CD4-positive, alpha-beta memory T cell (primary cell): ENCODE results near the gene RNF208. TPM values are rescaled to one million over a fixed set of nuclear protein-coding genes. Genes with fewer than 3 reads are reported as not detected.

ENCODE experiments used
- CTCF ChIA-PET: fragments of 350-600 bp; sonication (Branson Sonifier 250); formaldehyde crosslinking; loops from one replicate; lab custom pipeline; 2021; ENCODE audit warnings: inconsistent platforms; ENCODE audit not compliant: partially characterized antibody; lab: Charles Lee
- POLR2A ChIA-PET: fragments of 350-600 bp; sonication (Branson Sonifier 250); formaldehyde crosslinking; loops from one replicate; lab custom pipeline; 2021; ENCODE audit not compliant: partially characterized antibody; lab: Charles Lee
- DNase-seq, 5 donors: peaks; one replicate each; pipeline versions ENCODE4 v3.0.0 to v3.0.0-alpha.2; 2020 to 2022; ENCODE audit warnings: mixed read lengths in 1 of 5
- H3K27ac ChIP-seq: one replicate; pipeline ENCODE4 v1.7.0; 2013; ENCODE audit warnings: low read depth, low read length
- H3K27me3 ChIP-seq: 2 replicates; pipeline ENCODE4 v1.7.0; 2013; ENCODE audit warnings: mild to moderate bottlenecking, low read length, moderate library complexity; ENCODE audit not compliant: insufficient read depth
- H3K36me3 ChIP-seq: 2 replicates; pipeline ENCODE4 v1.7.0; 2013; ENCODE audit warnings: mild to moderate bottlenecking, low read length, moderate library complexity; ENCODE audit not compliant: insufficient read depth
- H3K4me1 ChIP-seq: 2 replicates; pipeline ENCODE4 v1.7.0; 2013; ENCODE audit warnings: mild to moderate bottlenecking, low read length, moderate library complexity; ENCODE audit not compliant: insufficient read depth
- H3K4me3 ChIP-seq, 2 donors: one replicate each; pipeline ENCODE4 v1.7.0; 2013; ENCODE audit warnings: low read length in 2 of 2, mild to moderate bottlenecking in 1 of 2
- H3K9me3 ChIP-seq, 2 donors: one replicate each; pipeline ENCODE4 v1.7.0; 2013; ENCODE audit warnings: low read length in 2 of 2, control low read depth in 1 of 2; ENCODE audit not compliant: control insufficient read depth in 1 of 2
- H3K27ac Mint-ChIP-seq, 7 donors: one replicate each; pipeline ENCODE4 v1.8.0; 2020 to 2021; ENCODE audit warnings: mixed read lengths in 7 of 7, mild to moderate bottlenecking in 6 of 7, inconsistent platforms in 3 of 7, moderate library complexity in 3 of 7
- H3K27me3 Mint-ChIP-seq, 2 donors: one replicate each; pipeline ENCODE4 v1.8.0; 2020 to 2021; ENCODE audit warnings: mixed read lengths in 2 of 2
- H3K36me3 Mint-ChIP-seq, 2 donors: one replicate each; pipeline ENCODE4 v1.8.0; 2020 to 2021; ENCODE audit warnings: mixed read lengths in 2 of 2, inconsistent platforms in 1 of 2, mild to moderate bottlenecking in 1 of 2
- H3K4me1 Mint-ChIP-seq, 4 donors: one replicate each; pipeline ENCODE4 v1.8.0; 2020 to 2021; ENCODE audit warnings: mixed read lengths in 4 of 4, mild to moderate bottlenecking in 1 of 4
- H3K4me3 Mint-ChIP-seq, 8 donors: one replicate each; pipeline ENCODE4 v1.8.0; 2020 to 2021; ENCODE audit warnings: mixed read lengths in 8 of 8, mild to moderate bottlenecking in 7 of 8, moderate library complexity in 6 of 8, inconsistent platforms in 3 of 8
- H3K9me3 Mint-ChIP-seq, 8 donors: one replicate each; pipeline ENCODE4 v1.8.0; 2020 to 2021; ENCODE audit warnings: mixed read lengths in 8 of 8, mild to moderate bottlenecking in 5 of 8, inconsistent platforms in 3 of 8, moderate library complexity in 1 of 8
- intact Hi-C: fragments of 100-400 bp; cut with micrococcal nuclease; formaldehyde crosslinking; loops from one replicate; pipeline ENCODE4 v1.15.1; 2023
- polyA plus RNA-seq, 2 donors: library from polyadenylated mRNA; unstranded; fragments of 300-500 nt; fragmentation: Illumina TruSeq; gene quantifications; one replicate each; pipeline ENCODE4 v1.2.3, GENCODE V29; 2021
- total RNA-seq, 2 experiments: library from RNA; stranded (reverse); gene quantifications; one replicate each; pipeline ENCODE4 v1.2.3, GENCODE V29; 2021

Gene RNF208
- total and polyA plus RNA-seq, 4 experiments from 2014 or later, result 0.64 to 1.3 TPM; not detected in 2

DNA sequence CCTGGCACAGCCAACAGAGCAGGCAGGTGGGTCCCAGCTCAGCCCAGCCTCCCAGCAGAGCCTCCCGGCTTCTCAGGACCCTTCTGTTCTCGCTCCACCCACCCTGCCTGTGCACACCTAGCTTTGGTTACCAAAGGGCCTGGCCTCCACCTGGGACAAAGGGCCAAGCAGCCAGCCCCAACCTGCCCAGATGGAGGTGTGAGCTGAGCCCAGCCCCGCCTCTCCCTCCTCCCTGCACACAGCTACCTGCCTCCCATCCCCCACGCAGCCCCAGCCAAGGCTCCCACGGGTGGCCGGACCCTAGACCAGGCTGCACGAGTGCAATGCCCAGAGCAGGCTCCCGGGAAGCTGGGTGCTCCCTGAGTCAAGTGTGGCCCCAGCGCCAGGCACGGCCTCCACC lies 27.1 kb downstream of the RNF208 start:
- ChIA-PET POLR2A (interaction anchor here (1.1 kb wide), 1 partner anchor 20 kb away, joined by 3 read pairs; no protein-coding TSS in a partner anchor), CTCF (no interaction called here)
- peaks cover 0 to 4% of the 10 kb centered on the region in 2 donors for H3K36me3 Mint-ChIP-seq
- peaks cover 14% of the 10 kb centered on the region for H3K4me1 ChIP-seq
- no peak overlapping the region for H3K27ac ChIP-seq
- no peak overlapping the region for H3K4me3 ChIP-seq
- DNase-seq, result no peak
- intact Hi-C loops, result no loop called here
- no peaks in the 10 kb centered on the region for H3K9me3 ChIP-seq
- H3K9me3 Mint-ChIP-seq, result no peaks in the 10 kb centered on the region
- no peaks in the 10 kb centered on the region for H3K27me3 Mint-ChIP-seq
- peak overlapping the region in 1 of 7 donors; percentile 41 for H3K27ac Mint-ChIP-seq
- H3K4me1 Mint-ChIP-seq, result peaks cover 0 to 16% (median 2%) of the 10 kb centered on the region in 4 donors
- no peaks in the 10 kb centered on the region for H3K27me3 ChIP-seq
- peaks cover 4% of the 10 kb centered on the region for H3K36me3 ChIP-seq
- H3K4me3 Mint-ChIP-seq, result peak overlapping the region in 1 of 8 donors; percentile 51

DNA sequence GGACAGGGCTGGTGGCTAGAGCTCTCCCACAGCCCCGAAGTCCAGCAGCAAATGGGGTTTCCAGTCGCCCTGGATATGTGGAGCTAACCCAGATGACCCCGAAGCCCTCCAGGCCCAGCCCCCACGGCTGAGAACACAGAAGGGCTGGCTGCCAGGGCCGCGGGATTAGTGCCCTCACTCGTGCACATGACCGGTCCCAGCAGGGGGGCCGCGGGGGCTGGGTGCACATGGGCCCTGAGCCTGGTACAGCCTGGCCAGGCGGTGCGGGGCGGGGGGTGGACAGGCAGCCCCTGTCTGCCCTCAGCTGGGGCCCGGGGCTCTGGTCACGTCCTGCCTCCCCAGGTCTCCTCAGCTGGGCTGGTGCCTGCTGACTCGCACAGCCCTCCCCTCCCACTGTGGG lies 27.7 kb downstream of the RNF208 start:
- no peak overlapping the region for H3K27ac ChIP-seq
- intact Hi-C loops, result no loop called here
- Mint-ChIP-seq H3K36me3 (peaks cover 0 to 6% of the 10 kb centered on the region in 2 donors), H3K27ac (no peak overlapping the region), H3K9me3 (no peaks in the 10 kb centered on the region), H3K27me3 (no peaks in the 10 kb centered on the region), H3K4me3 (no peak overlapping the region), H3K4me1 (peaks cover 2 to 22% (median 7%) of the 10 kb centered on the region in 4 donors)
- H3K9me3 ChIP-seq, result no peaks in the 10 kb centered on the region
- H3K4me3 ChIP-seq, result no peak overlapping the region
- DNase-seq, result no peak
- H3K4me1 ChIP-seq, result peaks cover 17% of the 10 kb centered on the region
- H3K27me3 ChIP-seq, result no peaks in the 10 kb centered on the region
- H3K36me3 ChIP-seq, result peaks cover 6% of the 10 kb centered on the region
- CTCF ChIA-PET, result no interaction called here
- POLR2A ChIA-PET, result no interaction called here

DNA sequence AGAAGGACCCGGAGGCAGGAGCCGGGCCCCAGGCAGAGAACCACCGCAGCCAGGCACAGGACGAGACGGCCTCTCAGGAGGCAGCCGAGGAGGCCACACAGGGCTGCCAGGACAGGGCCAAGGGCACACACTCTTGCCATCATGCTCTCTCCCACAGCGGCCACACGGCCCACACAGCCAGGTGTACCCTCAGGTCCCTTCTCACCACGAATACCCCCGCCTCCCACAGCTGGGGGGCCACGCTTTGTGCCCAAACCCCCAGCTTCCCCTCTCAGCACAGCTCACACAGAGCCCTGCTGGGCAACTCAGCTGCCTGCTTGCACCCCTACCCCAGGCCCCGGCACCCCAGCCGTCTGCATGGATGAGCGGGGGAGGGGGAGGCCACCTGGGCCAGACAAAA lies 28.3 kb downstream of the RNF208 start:
- H3K4me1 ChIP-seq, result peaks cover 16% of the 10 kb centered on the region
- Mint-ChIP-seq H3K4me3 (no peak overlapping the region), H3K9me3 (no peaks in the 10 kb centered on the region), H3K27me3 (no peaks in the 10 kb centered on the region), H3K36me3 (peaks cover 0 to 11% of the 10 kb centered on the region in 2 donors), H3K27ac (no peak overlapping the region), H3K4me1 (peaks cover 6 to 28% (median 12%) of the 10 kb centered on the region in 4 donors)
- ChIA-PET POLR2A (interaction anchor here (8.9 kb wide), 1 partner anchor 9 kb away, joined by 169 read pairs; the partner anchor contains the start of genes NDOR1, TMEM203 and TPRN), CTCF (no interaction called here)
- intact Hi-C loops, result no loop called here
- H3K4me3 ChIP-seq, result no peak overlapping the region
- H3K27me3 ChIP-seq, result no peaks in the 10 kb centered on the region
- no peak for DNase-seq
- no peak overlapping the region for H3K27ac ChIP-seq
- H3K9me3 ChIP-seq, result no peaks in the 10 kb centered on the region
- H3K36me3 ChIP-seq, result peaks cover 6% of the 10 kb centered on the region

DNA sequence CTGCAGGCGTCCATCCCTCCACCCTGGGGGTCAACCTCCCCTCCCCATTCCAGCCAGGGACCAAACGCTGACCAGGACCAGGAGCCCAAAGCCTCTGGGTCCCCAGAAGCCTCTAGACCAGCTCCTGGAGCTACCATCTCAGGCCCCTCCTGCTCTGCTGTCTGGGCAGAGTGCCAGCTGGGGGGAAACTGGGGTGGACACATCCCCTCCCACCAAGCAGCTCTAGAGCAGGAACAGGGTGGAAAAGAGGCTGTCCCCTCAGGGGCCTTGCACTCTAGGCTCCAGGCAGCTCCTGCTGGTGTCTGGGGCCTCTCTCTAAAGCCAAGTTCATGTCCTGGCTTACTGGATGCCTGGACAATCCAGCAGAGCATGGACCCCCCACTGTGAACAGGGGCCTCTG lies 29.2 kb downstream of the RNF208 start:
- H3K27me3 ChIP-seq, result no peaks in the 10 kb centered on the region
- intact Hi-C loops, result no loop called here
- ChIA-PET POLR2A (interaction anchor here (0.6 to 8.9 kb wide), 4 partner anchors 10 to 63 kb away, joined by 3 to 169 read pairs (median 4); partner anchors contain the start of genes NDOR1, TMEM203 and TPRN), CTCF (interaction anchor here (1.4 to 1.5 kb wide), 2 partner anchors 44 to 97 kb away, joined by 3 to 4 read pairs; no protein-coding TSS in a partner anchor)
- Mint-ChIP-seq H3K4me3 (no peak overlapping the region), H3K9me3 (peaks cover 0 to 3% (median 0%) of the 10 kb centered on the region in 8 donors), H3K27ac (no peak overlapping the region), H3K27me3 (no peaks in the 10 kb centered on the region), H3K4me1 (peaks cover 8 to 25% (median 16%) of the 10 kb centered on the region in 4 donors), H3K36me3 (peaks cover 0 to 11% of the 10 kb centered on the region in 2 donors)
- H3K4me1 ChIP-seq, result peaks cover 18% of the 10 kb centered on the region
- no peak overlapping the region for H3K4me3 ChIP-seq
- DNase-seq, result no peak
- no peak overlapping the region for H3K27ac ChIP-seq
- H3K36me3 ChIP-seq, result peaks cover 6% of the 10 kb centered on the region
- no peaks in the 10 kb centered on the region for H3K9me3 ChIP-seq

DNA sequence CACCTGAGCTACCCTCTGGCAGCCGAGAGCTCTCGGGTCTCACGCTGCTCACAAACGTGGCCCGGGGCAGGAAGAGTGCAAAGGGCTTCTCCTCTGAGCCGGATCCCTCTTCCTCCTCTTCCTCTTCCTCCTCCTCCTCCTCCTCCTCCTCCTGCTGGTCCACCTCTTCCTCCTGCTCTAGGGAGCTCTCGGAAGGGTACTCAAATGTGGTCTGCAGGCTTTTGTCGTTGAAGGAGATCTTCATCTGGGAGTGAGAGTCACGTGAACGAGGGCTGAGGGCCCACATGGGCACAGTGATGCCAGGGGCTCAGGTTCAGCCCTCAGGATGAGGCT lies 29.6 kb downstream of the RNF208 start:
- Histone ChIP-seq H3K27ac (no peak overlapping the region), H3K9me3 (no peaks in the 10 kb centered on the region), H3K27me3 (no peaks in the 10 kb centered on the region), H3K4me1 (peaks cover 23% of the 10 kb centered on the region), H3K4me3 (no peak overlapping the region), H3K36me3 (peaks cover 6% of the 10 kb centered on the region)
- H3K27ac Mint-ChIP-seq, result peak overlapping the region in 1 of 7 donors; percentile 70
- CTCF ChIA-PET, result interaction anchor here (1.4 to 1.5 kb wide), 2 partner anchors 45 to 96 kb away, joined by 3 to 4 read pairs; no protein-coding TSS in a partner anchor
- peaks cover 0 to 13% of the 10 kb centered on the region in 2 donors for H3K36me3 Mint-ChIP-seq
- H3K4me3 Mint-ChIP-seq, result peak overlapping the region in 1 of 8 donors; percentile 15
- intact Hi-C loops, result no loop called here
- peaks cover 0 to 3% (median 0%) of the 10 kb centered on the region in 8 donors for H3K9me3 Mint-ChIP-seq
- no peaks in the 10 kb centered on the region for H3K27me3 Mint-ChIP-seq
- no peak for DNase-seq
- POLR2A ChIA-PET, result interaction anchor here (0.6 to 8.9 kb wide), 4 partner anchors 10 to 63 kb away, joined by 3 to 169 read pairs (median 4); partner anchors contain the start of genes NDOR1, TMEM203 and TPRN
- peaks cover 11 to 29% (median 20%) of the 10 kb centered on the region in 4 donors for H3K4me1 Mint-ChIP-seq

DNA sequence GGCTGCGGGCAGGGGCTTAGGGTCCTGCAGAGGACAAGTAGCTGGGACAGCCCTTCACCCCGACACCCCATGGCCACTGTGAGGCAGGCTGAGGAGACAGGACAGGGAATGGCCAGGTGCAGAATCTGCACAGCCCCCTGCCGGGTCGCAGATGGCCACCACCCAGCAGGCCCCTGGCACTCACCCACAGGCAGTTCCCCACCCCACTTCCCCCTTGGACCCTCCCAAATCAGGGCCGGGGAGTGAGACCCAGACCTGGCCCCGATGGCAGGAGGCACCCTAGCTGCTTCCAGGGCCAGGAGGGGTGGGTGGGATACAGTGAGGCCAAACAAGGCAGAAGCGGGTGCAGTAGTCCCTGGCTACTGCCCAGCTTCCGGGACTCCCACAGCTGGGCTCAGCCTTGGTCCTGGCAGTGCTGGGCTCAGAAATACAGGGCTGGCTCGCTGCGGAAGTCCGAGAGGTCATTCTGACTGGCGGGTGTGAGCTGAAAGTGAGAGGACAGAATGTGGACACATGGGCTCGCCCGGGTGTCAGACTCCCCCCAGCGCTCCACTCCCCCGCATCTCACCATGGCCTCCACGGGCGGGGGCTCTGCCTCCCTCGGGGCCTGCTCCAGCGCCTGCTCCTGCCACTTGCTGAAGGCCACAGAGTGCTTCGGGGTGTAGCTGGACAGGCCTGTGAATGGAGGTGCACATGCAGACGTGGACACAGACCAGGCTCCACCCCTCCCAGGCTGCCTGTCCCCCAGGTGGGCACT lies 30.2 kb downstream of the RNF208 start:
- H3K4me1 Mint-ChIP-seq, result peaks cover 12 to 34% (median 25%) of the 10 kb centered on the region in 4 donors
- ChIA-PET CTCF (interaction anchor here (1.4 to 1.5 kb wide), 2 partner anchors 45 to 96 kb away, joined by 3 to 4 read pairs; no protein-coding TSS in a partner anchor), POLR2A (interaction anchor here (1.0 to 8.9 kb wide), 3 partner anchors 11 to 62 kb away, joined by 3 to 169 read pairs (median 5); partner anchors contain the start of genes NDOR1, TMEM203 and TPRN)
- H3K9me3 Mint-ChIP-seq, result peaks cover 0 to 3% (median 0%) of the 10 kb centered on the region in 8 donors
- intact Hi-C loops, result no loop called here
- Histone ChIP-seq H3K4me3 (no peak overlapping the region), H3K36me3 (peaks cover 6% of the 10 kb centered on the region), H3K4me1 (peaks cover 28% of the 10 kb centered on the region), H3K9me3 (no peaks in the 10 kb centered on the region), H3K27ac (no peak overlapping the region), H3K27me3 (no peaks in the 10 kb centered on the region)
- H3K36me3 Mint-ChIP-seq, result peaks cover 0 to 13% of the 10 kb centered on the region in 2 donors
- H3K27me3 Mint-ChIP-seq, result no peaks in the 10 kb centered on the region
- no peak for DNase-seq
- no peak overlapping the region for H3K4me3 Mint-ChIP-seq
- peak overlapping the region in 1 of 7 donors; percentile 22 for H3K27ac Mint-ChIP-seq

DNA sequence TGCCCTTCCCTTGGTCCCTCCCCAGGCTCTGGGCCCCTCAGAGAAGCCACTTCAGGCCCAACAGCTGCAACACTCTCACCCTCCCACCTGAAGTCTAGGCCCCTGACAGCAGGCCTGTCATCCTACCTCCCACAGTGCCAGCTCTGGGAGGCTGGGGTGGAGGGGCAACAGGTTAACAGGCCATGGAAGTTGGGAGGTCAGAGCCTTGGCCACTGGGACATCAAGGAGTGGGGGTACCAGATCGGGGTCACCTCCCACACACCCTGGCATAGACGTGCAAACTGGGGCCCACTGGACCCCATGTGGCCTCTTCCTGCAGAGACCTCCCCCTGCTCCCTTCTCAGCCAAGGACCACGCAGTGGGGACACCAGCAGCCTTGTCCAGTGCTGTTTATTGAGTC lies 30.8 kb downstream of the RNF208 start:
- Histone ChIP-seq H3K27me3 (no peaks in the 10 kb centered on the region), H3K27ac (no peak overlapping the region), H3K9me3 (no peaks in the 10 kb centered on the region), H3K36me3 (peaks cover 6% of the 10 kb centered on the region), H3K4me3 (no peak overlapping the region), H3K4me1 (peaks cover 34% of the 10 kb centered on the region)
- H3K27ac Mint-ChIP-seq, result peak overlapping the region in 3 of 7 donors; percentile 22 to 80 (median 78)
- DNase-seq, result no peak
- H3K9me3 Mint-ChIP-seq, result peaks cover 0 to 3% (median 0%) of the 10 kb centered on the region in 8 donors
- H3K4me1 Mint-ChIP-seq, result peaks cover 16 to 41% (median 30%) of the 10 kb centered on the region in 4 donors
- CTCF ChIA-PET, result interaction anchor here (1.0 kb wide), 1 partner anchor 25 kb away, joined by 4 read pairs; no protein-coding TSS in a partner anchor
- H3K36me3 Mint-ChIP-seq, result peaks cover 0 to 16% of the 10 kb centered on the region in 2 donors
- POLR2A ChIA-PET, result interaction anchor here (4.7 to 8.9 kb wide), 2 partner anchors 11 to 30 kb away, joined by 61 to 169 read pairs; partner anchors contain the start of genes NDOR1, RNF208, TMEM203 and TPRN
- no peak overlapping the region for H3K4me3 Mint-ChIP-seq
- no peaks in the 10 kb centered on the region for H3K27me3 Mint-ChIP-seq
- intact Hi-C loops, result no loop called here
